Left ventricle myocardium inferior (tissue), 1 donor: Measurements from ENCODE around the gene DPF3. TPM values are rescaled to one million over a fixed set of nuclear protein-coding genes. Genes with fewer than 3 reads are reported as not detected.

ENCODE experiments used
- DNase-seq: peaks from one replicate; pipeline ENCODE4 v3.0.0-alpha.2; 2020
- H3K27ac ChIP-seq: fragments of 200-600 bp; replicated peaks from 2 replicates; pipeline ENCODE4 v1.8.0; 2021
- H3K27me3 ChIP-seq: fragments of 200-600 bp; 2 replicates; pipeline ENCODE4 v1.8.0; 2021; ENCODE audit warnings: low read depth
- H3K36me3 ChIP-seq: fragments of 200-600 bp; 2 replicates; pipeline ENCODE4 v1.8.0; 2021
- H3K4me1 ChIP-seq: fragments of 200-600 bp; 2 replicates; pipeline ENCODE4 v1.8.0; 2021
- H3K4me3 ChIP-seq: fragments of 200-600 bp; 2 replicates; pipeline ENCODE4 v1.8.0; 2021; ENCODE audit warnings: mild to moderate bottlenecking, moderate library complexity
- H3K9me3 ChIP-seq: fragments of 200-600 bp; replicated peaks from 2 replicates; pipeline ENCODE4 v1.8.0; 2021
- intact Hi-C: fragments of 100-400 bp; cut with micrococcal nuclease; formaldehyde crosslinking; loops from one replicate; pipeline ENCODE4 v1.11.0; 2022
- total RNA-seq: library from RNA; stranded (reverse); fragmentation: NEBNext Ultra II Directional; extraction: Animal tissue kit (Norgen Biotek cat#: 25700); gene quantifications from one replicate; pipeline ENCODE4 v1.2.1, GENCODE V29; 2021
- TF ChIP-seq, protein P1 (sequence below): fragments of 200-600 bp; IDR thresholded peaks from 2 replicates; pipeline ENCODE4 v1.8.0; 2021; ENCODE audit warnings: antibody characterized with exemption, mild to moderate bottlenecking, borderline replicate concordance
- donor health status: DM: no; HTN: yes; CAD: no; lungs with severe emphysema.

Gene DPF3
- total RNA-seq, 1 donor from 2014 or later, result 37.7 TPM

DNA sequence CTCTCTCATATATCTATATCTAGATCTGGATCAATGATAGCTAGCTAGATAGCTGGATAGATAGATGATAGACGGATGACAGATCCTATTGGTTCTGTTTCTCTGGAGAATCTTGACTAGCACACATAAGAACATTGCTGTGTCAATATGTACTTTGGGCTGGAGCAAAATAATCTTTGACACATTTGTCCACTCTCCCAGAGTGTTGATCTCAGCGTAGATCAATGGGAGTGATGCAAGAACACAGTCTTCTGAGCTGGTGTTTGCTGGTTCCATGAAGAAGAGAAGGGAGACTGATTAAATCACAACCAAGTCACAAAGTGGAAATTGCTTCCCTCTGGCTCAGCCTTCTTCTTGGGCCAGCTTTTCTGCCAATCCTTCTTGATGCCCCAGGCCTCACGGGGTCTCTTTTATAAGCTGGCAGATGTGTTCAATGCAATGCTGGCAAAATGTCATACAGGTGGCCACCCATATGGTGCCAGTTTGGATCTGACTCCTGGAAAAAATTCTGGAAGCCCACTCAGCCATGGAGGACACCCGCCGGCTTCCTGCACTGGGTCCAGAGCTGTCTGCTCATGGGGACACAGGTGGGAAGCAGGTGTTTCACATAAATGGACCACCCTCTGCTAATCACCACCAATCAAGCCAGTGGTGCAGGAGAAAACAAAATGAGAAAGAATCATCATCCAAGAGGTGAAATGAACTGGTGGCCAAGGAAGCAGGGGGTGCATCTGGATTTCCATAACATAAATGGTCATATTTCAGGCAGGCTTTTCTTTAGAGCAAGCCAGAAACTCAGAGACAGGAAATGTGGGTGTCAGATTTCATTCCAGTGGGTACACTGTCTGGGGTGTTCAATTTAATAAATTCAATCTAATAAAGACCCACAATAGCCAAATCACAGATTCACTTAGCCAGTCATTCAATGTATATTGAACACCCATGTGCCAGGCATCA, 310.3 kb downstream of the DPF3 start:
- H3K9me3 ChIP-seq, result no peaks in the 10 kb centered on the region
- intact Hi-C loops, result no loop called here
- TF ChIP-seq, protein P1, sequence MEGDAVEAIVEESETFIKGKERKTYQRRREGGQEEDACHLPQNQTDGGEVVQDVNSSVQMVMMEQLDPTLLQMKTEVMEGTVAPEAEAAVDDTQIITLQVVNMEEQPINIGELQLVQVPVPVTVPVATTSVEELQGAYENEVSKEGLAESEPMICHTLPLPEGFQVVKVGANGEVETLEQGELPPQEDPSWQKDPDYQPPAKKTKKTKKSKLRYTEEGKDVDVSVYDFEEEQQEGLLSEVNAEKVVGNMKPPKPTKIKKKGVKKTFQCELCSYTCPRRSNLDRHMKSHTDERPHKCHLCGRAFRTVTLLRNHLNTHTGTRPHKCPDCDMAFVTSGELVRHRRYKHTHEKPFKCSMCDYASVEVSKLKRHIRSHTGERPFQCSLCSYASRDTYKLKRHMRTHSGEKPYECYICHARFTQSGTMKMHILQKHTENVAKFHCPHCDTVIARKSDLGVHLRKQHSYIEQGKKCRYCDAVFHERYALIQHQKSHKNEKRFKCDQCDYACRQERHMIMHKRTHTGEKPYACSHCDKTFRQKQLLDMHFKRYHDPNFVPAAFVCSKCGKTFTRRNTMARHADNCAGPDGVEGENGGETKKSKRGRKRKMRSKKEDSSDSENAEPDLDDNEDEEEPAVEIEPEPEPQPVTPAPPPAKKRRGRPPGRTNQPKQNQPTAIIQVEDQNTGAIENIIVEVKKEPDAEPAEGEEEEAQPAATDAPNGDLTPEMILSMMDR, result no peak

DNA sequence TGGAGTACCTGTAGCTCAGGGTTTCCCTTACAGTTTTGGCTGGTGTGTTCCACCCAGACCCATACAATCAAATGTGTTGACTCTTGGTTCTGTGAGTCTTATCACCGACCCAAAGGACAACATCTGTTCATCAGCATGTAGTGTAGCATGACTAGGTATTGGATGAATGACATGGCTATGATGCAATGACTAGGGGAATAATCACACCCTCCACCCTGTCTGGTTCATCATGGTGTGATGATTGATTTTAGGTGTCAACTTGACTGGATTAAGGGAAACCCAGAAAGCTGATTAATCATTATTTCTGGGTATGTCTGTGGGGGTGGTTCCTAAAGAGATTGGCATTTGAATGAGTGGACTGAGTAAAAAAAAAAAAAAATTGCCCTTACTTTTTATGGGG, 311.3 kb downstream of the DPF3 start:
- TF ChIP-seq, protein P1, result no peak
- intact Hi-C loops, result no loop called here
- Histone ChIP-seq H3K4me1 (no peaks in the 10 kb centered on the region), H3K9me3 (no peaks in the 10 kb centered on the region), H3K27me3 (no peaks in the 10 kb centered on the region), H3K4me3 (no peak overlapping the region), H3K36me3 (no peaks in the 10 kb centered on the region), H3K27ac (no peak overlapping the region)
- DNase-seq, result no peak

More for the DNA sequence above, 310.3 kb downstream of the DPF3 start:
- no peaks in the 10 kb centered on the region for H3K36me3 ChIP-seq
- DNase-seq, result no peak
- H3K4me1 ChIP-seq, result no peaks in the 10 kb centered on the region
- H3K27ac ChIP-seq, result no peak overlapping the region
- H3K4me3 ChIP-seq, result no peak overlapping the region
- H3K27me3 ChIP-seq, result no peaks in the 10 kb centered on the region

DNA sequence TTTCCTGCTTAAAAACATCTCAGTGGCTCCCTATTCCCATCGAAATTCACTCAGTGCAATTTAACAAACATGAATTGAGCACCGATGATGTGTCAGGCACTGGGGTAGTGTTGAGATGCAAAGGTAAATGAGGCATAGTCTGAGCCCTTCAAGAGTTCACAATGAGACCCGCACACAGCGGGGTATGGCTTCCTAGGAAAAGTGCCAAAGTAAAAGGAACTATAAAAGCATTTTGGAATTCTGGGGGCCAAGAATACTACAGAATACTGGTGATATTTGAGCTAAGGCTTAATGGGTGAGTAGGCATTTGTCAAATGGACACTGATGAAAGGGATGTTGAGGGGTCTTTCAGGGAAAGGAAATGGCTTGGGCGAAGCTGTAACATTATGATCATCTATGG, 315.4 kb downstream of the DPF3 start:
- no peak overlapping the region for H3K27ac ChIP-seq
- H3K36me3 ChIP-seq, result no peaks in the 10 kb centered on the region
- intact Hi-C loops, result no loop called here
- no peak for DNase-seq
- H3K9me3 ChIP-seq, result no peaks in the 10 kb centered on the region
- peaks cover 8% of the 10 kb centered on the region for H3K4me1 ChIP-seq
- no peak overlapping the region for H3K4me3 ChIP-seq
- no peaks in the 10 kb centered on the region for H3K27me3 ChIP-seq
- TF ChIP-seq, protein P1, result no peak

DNA sequence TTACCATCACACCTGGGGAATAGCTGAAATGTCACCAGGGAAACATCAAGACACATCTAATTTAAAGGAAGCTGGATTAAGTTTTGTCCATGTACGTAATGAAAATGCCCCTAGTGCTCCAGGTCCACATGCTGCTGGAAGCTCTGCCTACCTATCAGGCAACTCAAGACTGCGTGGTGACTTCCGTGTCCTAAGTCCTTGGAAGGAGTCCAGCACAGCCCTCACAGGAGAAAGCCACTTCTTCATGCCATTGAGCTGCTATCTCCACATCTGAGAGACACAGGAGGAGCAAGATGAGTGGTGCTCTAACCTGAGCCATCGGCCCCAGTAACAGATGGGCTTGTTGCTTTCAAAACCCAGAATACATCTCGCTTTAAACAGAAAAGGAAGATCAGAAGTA, 316.4 kb downstream of the DPF3 start:
- no peak overlapping the region for H3K27ac ChIP-seq
- DNase-seq, result no peak
- TF ChIP-seq, protein P1, result no peak
- intact Hi-C loops, result no loop called here
- peaks cover 8% of the 10 kb centered on the region for H3K4me1 ChIP-seq
- H3K4me3 ChIP-seq, result no peak overlapping the region
- no peaks in the 10 kb centered on the region for H3K36me3 ChIP-seq
- H3K9me3 ChIP-seq, result no peaks in the 10 kb centered on the region
- H3K27me3 ChIP-seq, result no peaks in the 10 kb centered on the region

DNA sequence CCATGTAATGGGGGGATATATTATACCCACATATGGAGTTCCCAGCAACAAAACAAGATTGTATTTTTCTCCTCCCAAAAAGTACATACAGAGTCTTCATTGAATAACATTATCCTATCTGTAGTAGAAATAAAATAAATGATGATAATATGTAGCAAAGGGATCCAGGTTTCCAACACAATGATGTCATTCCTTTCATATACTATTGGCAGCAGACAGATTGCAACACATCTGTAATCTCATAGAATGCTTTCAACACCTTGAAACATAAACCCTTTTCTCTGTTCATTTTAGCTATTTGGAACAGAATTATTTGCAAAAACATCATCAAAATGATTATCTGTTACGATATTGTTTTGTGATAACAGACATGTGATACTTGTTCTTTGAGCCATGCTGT, 317.6 kb downstream of the DPF3 start:
- DNase-seq, result no peak
- H3K9me3 ChIP-seq, result peaks cover 3% of the 10 kb centered on the region
- H3K4me1 ChIP-seq, result peaks cover 8% of the 10 kb centered on the region
- no peaks in the 10 kb centered on the region for H3K27me3 ChIP-seq
- no peaks in the 10 kb centered on the region for H3K36me3 ChIP-seq
- intact Hi-C loops, result no loop called here
- H3K4me3 ChIP-seq, result no peak overlapping the region
- TF ChIP-seq, protein P1, result no peak
- H3K27ac ChIP-seq, result no peak overlapping the region
